Keratinocyte (primary cell): ENCODE data around the gene ADGRG2. TPM values are rescaled to one million over a fixed set of nuclear protein-coding genes. Genes with fewer than 3 reads are reported as not detected.

Experiments
- DNase-seq: peaks from one replicate; pipeline ENCODE4 v3.0.0-alpha.2; 2011; ENCODE audit warnings: low read depth, missing footprints, low spot score
- FAIRE-seq: peaks from 2 replicates; lab custom pipeline; 2011; peaks lifted over from hg19 to GRCh38; lab: Jason Lieb, UNC
- H2AFZ ChIP-seq: 2 replicates; pipeline ENCODE4 v1.6.0; 2012; ENCODE audit warnings: low read length, control low read depth, inconsistent platforms; ENCODE audit not compliant: control insufficient read depth
- H3K27ac ChIP-seq: 2 replicates; pipeline ENCODE4 v1.5.1; 2011; ENCODE audit warnings: low read length; ENCODE audit not compliant: control insufficient read depth, insufficient read depth
- H3K27me3 ChIP-seq: 3 replicates; pipeline ENCODE4 v1.6.0; 2011; ENCODE audit warnings: low read length; ENCODE audit not compliant: control insufficient read depth, insufficient read depth; ENCODE audit errors: extremely low read depth
- H3K36me3 ChIP-seq, 2 experiments: 2 replicates in 1 of 2; 3 replicates in 1 of 2; pipeline ENCODE4 v1.5.1; 2011; ENCODE audit warnings: low read length in 2 of 2, mild to moderate bottlenecking in 1 of 2; ENCODE audit not compliant: control insufficient read depth in 2 of 2, insufficient read depth in 2 of 2; ENCODE audit errors: extremely low read depth in 1 of 2
- H3K4me1 ChIP-seq: 3 replicates; pipeline ENCODE4 v1.5.1; 2011; ENCODE audit warnings: low read length; ENCODE audit not compliant: control insufficient read depth, insufficient read depth; ENCODE audit errors: extremely low read depth
- H3K4me2 ChIP-seq: 3 replicates; pipeline ENCODE4 v1.6.0; 2011; ENCODE audit warnings: low read depth, low read length; ENCODE audit not compliant: control insufficient read depth, insufficient read depth; ENCODE audit errors: extremely low read depth
- H3K4me3 ChIP-seq, 3 experiments: fragments of 200-600 bp in 1 of 3; sonication (generic) in 1 of 3; 2 replicates in 2 of 3; 3 replicates in 1 of 3; pipeline ENCODE4 v1.5.1; 2011 to 2016; ENCODE audit warnings: low read length in 3 of 3, mild to moderate bottlenecking in 3 of 3, control low read depth in 2 of 3, inconsistent platforms in 1 of 3, low read depth in 1 of 3, mixed read lengths in 1 of 3, mixed run types in 1 of 3, moderate library complexity in 1 of 3; ENCODE audit not compliant: control insufficient read depth in 2 of 3, insufficient read depth in 2 of 3; ENCODE audit errors: extremely low read depth in 1 of 3
- H3K79me2 ChIP-seq: 2 replicates; pipeline ENCODE4 v1.6.0; 2012; ENCODE audit warnings: low read length; ENCODE audit not compliant: control insufficient read depth, insufficient read depth
- H3K9ac ChIP-seq: 3 replicates; pipeline ENCODE4 v1.6.0; 2011; ENCODE audit warnings: low read length; ENCODE audit not compliant: control insufficient read depth, insufficient read depth; ENCODE audit errors: extremely low read depth
- H3K9me1 ChIP-seq: 3 replicates; pipeline ENCODE4 v1.6.0; 2011; ENCODE audit warnings: low read length; ENCODE audit not compliant: control insufficient read depth, insufficient read depth; ENCODE audit errors: extremely low read depth
- H3K9me3 ChIP-seq: 2 replicates; pipeline ENCODE4 v1.5.1; 2012; ENCODE audit warnings: low read depth, low read length; ENCODE audit not compliant: control insufficient read depth
- H4K20me1 ChIP-seq: 3 replicates; pipeline ENCODE4 v1.6.0; 2011; ENCODE audit warnings: low read length; ENCODE audit not compliant: control insufficient read depth, insufficient read depth; ENCODE audit errors: extremely low read depth
- CTCF ChIP-seq, 3 experiments: IDR thresholded peaks in 1 of 3; conservative IDR thresholded peaks in 1 of 3; optimal IDR thresholded peaks in 1 of 3; 2 replicates in 2 of 3; 3 replicates in 1 of 3; pipeline versions ENCODE3 to v1.5.1; 2011; ENCODE audit warnings: low read length in 3 of 3, mild to moderate bottlenecking in 3 of 3, moderate library complexity in 2 of 3, control low read depth in 1 of 3, inconsistent platforms in 1 of 3; ENCODE audit not compliant: insufficient read depth in 2 of 3; ENCODE audit errors: extremely low read depth in 1 of 3
- EZH2 ChIP-seq: IDR thresholded peaks from one replicate; pipeline ENCODE4 v1.6.1; 2012; ENCODE audit warnings: inconsistent platforms, mild to moderate bottlenecking, low read length, moderate library complexity
- dilution Hi-C: fragments of 300-500 bp; cut with MboI; formaldehyde crosslinking; loops from one replicate; pipeline ENCODE4 v1.7.0; 2020; ENCODE audit warnings: low sequenced_read_pairs; ENCODE audit not compliant: extremely low pct_ligation_motif_present
- polyA plus RNA-seq, 5 experiments: library from polyadenylated mRNA; depleted of rRNA in 3 of 5; stranded (reverse) in 3 of 5; stranded (forward) in 1 of 5; unstranded in 1 of 5; fragments of >200 nt; gene quantifications; 1 replicate in 1 of 5; 2 replicates in 3 of 5; 3 replicates in 1 of 5; pipeline versions ENCODE4 v1.2.1 to v1.2.3, GENCODE V29; 2011 to 2012; ENCODE audit warnings: missing spikeins in 2 of 5, low read depth in 1 of 5, low replicate concordance in 1 of 5

Gene ADGRG2
- polyA plus RNA-seq, 1 donor (not counting 4 experiments of a cell fraction or from before 2014, with no cell fraction given), result 0.20 TPM

DNA sequence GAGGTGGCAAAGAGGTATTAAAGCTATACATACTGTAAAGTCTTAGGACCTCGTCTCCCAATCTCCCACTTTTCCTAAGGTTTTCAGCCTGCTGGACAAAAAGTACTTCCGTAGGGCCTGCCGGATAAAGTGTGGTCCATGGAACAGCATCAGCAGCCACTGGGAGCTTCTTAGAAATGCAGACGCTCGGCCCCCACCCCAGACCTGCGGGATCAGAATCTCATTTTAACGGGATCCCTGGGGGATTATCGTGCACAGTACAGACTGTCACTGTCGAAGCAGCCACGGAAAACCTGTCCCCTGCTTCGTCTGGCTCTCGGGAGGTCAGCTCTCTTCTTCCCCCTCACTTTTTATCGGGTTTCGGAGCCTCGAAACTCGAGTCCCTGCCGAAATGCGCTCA, 802 bp downstream of the ADGRG2 start:
- no peak overlapping the region for H3K4me2 ChIP-seq
- TF ChIP-seq CTCF (optimal IDR thresholded peaks at IDR 0.05 in 1 of 3, IDR thresholded peaks at IDR 0.05 in 1 of 3, conservative IDR thresholded peaks at IDR 0.05 in 1 of 3; ENCODE audit: extremely low read depth in 1 of 3, insufficient read depth in 2 of 3, low read length in 3 of 3) (no peak), EZH2 (peak; percentile 22)

GRCh38 chrX:19110642-19111041, 11.6 kb downstream of the ADGRG2 start:
- H3K36me3 ChIP-seq, result no peaks in the 10 kb centered on the region
- no peaks in the 10 kb centered on the region for H3K79me2 ChIP-seq
- H3K9me3 ChIP-seq, result no peaks in the 10 kb centered on the region
- dilution Hi-C loops, result no loop called here
- no peak overlapping the region for H2AFZ ChIP-seq
- H3K4me3 ChIP-seq, result no peak overlapping the region
- no peaks in the 10 kb centered on the region for H3K27me3 ChIP-seq
- H3K9me1 ChIP-seq, result no peaks in the 10 kb centered on the region
- no peaks in the 10 kb centered on the region for H3K4me1 ChIP-seq
- H3K4me2 ChIP-seq, result no peak overlapping the region
- H3K9ac ChIP-seq, result no peak overlapping the region
- TF ChIP-seq EZH2, result no peak
- no peak for TF ChIP-seq CTCF (optimal IDR thresholded peaks at IDR 0.05 in 1 of 3, IDR thresholded peaks at IDR 0.05 in 1 of 3, conservative IDR thresholded peaks at IDR 0.05 in 1 of 3; ENCODE audit: extremely low read depth in 1 of 3, insufficient read depth in 2 of 3, low read length in 3 of 3)
- FAIRE-seq (no peak), DNase-seq (no peak)
- no peaks in the 10 kb centered on the region for H4K20me1 ChIP-seq
- no peak overlapping the region for H3K27ac ChIP-seq

More for the DNA sequence above, 802 bp downstream of the ADGRG2 start:
- Histone ChIP-seq H3K9ac (no peak overlapping the region), H4K20me1 (no peaks in the 10 kb centered on the region), H3K79me2 (no peaks in the 10 kb centered on the region), H3K36me3 (no peaks in the 10 kb centered on the region), H3K9me3 (no peaks in the 10 kb centered on the region), H3K4me3 (no peak overlapping the region), H3K4me1 (no peaks in the 10 kb centered on the region), H3K27me3 (peaks cover 30% of the 10 kb centered on the region), H3K27ac (no peak overlapping the region), H2AFZ (no peak overlapping the region), H3K9me1 (no peaks in the 10 kb centered on the region)
- FAIRE-seq (no peak), DNase-seq (no peak)
- dilution Hi-C loops, result no loop called here
